Measurements from ENCODE around the gene KCNJ9. TPM values are rescaled to one million over a fixed set of nuclear protein-coding genes. Genes with fewer than 3 reads are reported as not detected.

KCNJ9 gene
- total and polyA plus RNA-seq, 4 donors: not detected

DNA sequence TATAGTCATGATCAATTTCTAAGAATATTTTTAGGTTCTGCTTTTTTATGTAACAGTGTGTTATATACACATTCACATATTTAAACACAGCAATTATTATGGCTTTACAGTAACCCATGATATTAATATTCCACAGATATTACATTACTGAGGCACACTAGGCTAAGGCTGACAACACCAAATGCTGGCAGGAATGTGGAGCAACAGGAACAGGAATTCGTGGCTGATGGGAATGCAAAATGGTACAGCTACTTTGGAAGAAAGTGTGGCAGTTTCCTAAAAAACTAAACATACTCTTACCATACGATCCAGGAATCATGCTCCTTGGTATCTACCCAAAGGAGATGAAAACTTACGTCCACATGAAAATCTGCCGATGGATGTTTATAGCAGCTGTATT lies 1.9 kb upstream of the KCNJ9 start:
- no peaks in the 10 kb centered on the region for H3K9me3 ChIP-seq (ENCODE audit: control insufficient read depth in 4 of 4, insufficient read depth in 3 of 4, low read length in 3 of 4)
- ATAC-seq (ENCODE audit: insufficient read depth, low FRiP score) (no peak), DNase-seq (no peak)
- H3K27me3 ChIP-seq (ENCODE audit: control insufficient read depth in 3 of 3, insufficient read depth in 3 of 3, low read length in 2 of 3): peaks cover 0 to 78% (median 47%) of the 10 kb centered on the region in 3 donors
- peaks cover 0 to 6% (median 0%) of the 10 kb centered on the region in 5 donors for H3K4me1 ChIP-seq (ENCODE audit: control insufficient read depth in 5 of 5, insufficient read depth in 5 of 5, low read length in 5 of 5)
- 68 to 78% methylated on average over 4 of the region's 4 CpGs for WGBS, 2 donors
- H3K4me3 ChIP-seq: no peak overlapping the region
- H3K9ac ChIP-seq (ENCODE audit: insufficient read depth in 1 of 2, low read length in 2 of 2): no peak overlapping the region
- no peaks in the 10 kb centered on the region for H3K36me3 ChIP-seq (ENCODE audit: control insufficient read depth in 4 of 4, insufficient read depth in 4 of 4, low read length in 4 of 4)
- TF ChIP-seq, protein P1, sequence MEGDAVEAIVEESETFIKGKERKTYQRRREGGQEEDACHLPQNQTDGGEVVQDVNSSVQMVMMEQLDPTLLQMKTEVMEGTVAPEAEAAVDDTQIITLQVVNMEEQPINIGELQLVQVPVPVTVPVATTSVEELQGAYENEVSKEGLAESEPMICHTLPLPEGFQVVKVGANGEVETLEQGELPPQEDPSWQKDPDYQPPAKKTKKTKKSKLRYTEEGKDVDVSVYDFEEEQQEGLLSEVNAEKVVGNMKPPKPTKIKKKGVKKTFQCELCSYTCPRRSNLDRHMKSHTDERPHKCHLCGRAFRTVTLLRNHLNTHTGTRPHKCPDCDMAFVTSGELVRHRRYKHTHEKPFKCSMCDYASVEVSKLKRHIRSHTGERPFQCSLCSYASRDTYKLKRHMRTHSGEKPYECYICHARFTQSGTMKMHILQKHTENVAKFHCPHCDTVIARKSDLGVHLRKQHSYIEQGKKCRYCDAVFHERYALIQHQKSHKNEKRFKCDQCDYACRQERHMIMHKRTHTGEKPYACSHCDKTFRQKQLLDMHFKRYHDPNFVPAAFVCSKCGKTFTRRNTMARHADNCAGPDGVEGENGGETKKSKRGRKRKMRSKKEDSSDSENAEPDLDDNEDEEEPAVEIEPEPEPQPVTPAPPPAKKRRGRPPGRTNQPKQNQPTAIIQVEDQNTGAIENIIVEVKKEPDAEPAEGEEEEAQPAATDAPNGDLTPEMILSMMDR (IDR thresholded peaks at IDR 0.05; ENCODE audit: control extremely low read depth, extremely low read depth): no peak
- H3K27ac ChIP-seq (ENCODE audit: low read depth in 1 of 2, low read length in 1 of 2): no peak overlapping the region

DNA sequence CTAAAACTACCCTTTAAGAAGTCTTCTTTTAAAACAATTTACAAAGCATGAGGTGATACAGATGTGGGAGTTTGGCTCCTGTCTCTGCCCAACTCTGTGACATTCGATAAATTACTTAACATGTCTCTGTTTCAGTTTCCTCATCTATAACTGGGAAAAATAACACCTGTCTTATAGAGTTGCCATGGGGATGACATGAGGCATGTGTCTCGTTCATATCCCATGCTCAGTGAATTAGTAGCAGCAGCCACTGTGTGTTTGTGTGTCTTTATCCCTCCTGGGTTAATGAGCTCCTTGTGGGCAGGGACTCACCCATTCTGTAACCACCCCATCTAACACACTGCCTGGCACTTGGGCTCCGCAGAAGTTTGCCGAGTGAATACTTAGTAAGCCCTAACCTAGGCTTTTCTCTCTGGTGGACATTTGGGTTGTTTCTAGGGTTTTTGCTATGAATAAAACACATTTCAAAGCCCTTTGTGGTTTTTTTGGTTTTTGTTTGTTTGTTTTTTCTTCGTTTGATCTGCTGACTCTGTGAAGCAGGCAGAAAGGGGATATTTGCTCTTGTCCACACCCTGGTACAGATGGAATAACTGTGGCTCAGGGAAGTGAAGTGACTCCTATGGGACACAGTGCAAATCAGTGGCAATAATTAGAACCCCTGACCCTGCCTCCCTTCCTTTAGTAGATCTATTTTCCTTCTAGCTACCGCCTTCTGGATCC lies 797 bp upstream of the KCNJ9 start:
- Histone ChIP-seq H3K9me3 (ENCODE audit: control insufficient read depth in 4 of 4, insufficient read depth in 3 of 4, low read length in 3 of 4) (no peaks in the 10 kb centered on the region), H3K9ac (ENCODE audit: insufficient read depth in 1 of 2, low read length in 2 of 2) (no peak overlapping the region), H3K27me3 (ENCODE audit: control insufficient read depth in 3 of 3, insufficient read depth in 3 of 3, low read length in 2 of 3) (peaks cover 0 to 71% (median 47%) of the 10 kb centered on the region in 3 donors), H3K4me1 (ENCODE audit: control insufficient read depth in 5 of 5, insufficient read depth in 5 of 5, low read length in 5 of 5) (peaks cover 0 to 6% (median 0%) of the 10 kb centered on the region in 5 donors), H3K4me3 (no peak overlapping the region), H3K27ac (ENCODE audit: low read depth in 1 of 2, low read length in 1 of 2) (no peak overlapping the region), H3K36me3 (ENCODE audit: control insufficient read depth in 4 of 4, insufficient read depth in 4 of 4, low read length in 4 of 4) (no peaks in the 10 kb centered on the region)
- DNase-seq: no peak
- TF ChIP-seq, protein P1 (IDR thresholded peaks at IDR 0.05; ENCODE audit: control extremely low read depth, extremely low read depth): no peak
- no peak for ATAC-seq (ENCODE audit: insufficient read depth, low FRiP score)
- 54 to 66% methylated on average over 6 of the region's 6 CpGs for WGBS, 2 donors

DNA sequence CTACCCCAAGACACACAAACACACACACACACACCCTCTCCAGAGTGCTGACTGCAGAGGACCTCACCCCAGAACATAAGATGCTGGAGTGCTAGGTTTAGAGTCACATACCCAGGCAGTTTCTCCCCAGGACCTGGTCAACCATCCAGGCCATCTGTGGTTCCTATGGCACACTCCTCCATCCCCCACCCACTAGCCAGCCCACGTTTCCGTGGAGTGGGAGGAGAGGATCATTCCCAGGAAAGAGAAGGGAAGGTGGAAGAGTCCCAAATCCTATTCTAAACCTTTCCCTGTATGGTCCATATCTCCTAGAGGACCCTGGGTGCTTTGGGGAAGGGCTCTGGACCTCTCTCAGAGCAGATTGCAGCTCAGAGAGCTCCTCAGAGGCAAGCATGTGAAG lies 1.1 kb downstream of the KCNJ9 start:
- DNase-seq: no peak
- no peak for ATAC-seq (ENCODE audit: insufficient read depth, low FRiP score)
- no peak overlapping the region for H3K27ac ChIP-seq (ENCODE audit: low read depth in 1 of 2, low read length in 1 of 2)
- TF ChIP-seq, protein P1 (IDR thresholded peaks at IDR 0.05; ENCODE audit: control extremely low read depth, extremely low read depth): no peak
- peaks cover 0 to 6% (median 0%) of the 10 kb centered on the region in 5 donors for H3K4me1 ChIP-seq (ENCODE audit: control insufficient read depth in 5 of 5, insufficient read depth in 5 of 5, low read length in 5 of 5)
- peaks cover 0 to 62% (median 43%) of the 10 kb centered on the region in 3 donors for H3K27me3 ChIP-seq (ENCODE audit: control insufficient read depth in 3 of 3, insufficient read depth in 3 of 3, low read length in 2 of 3)
- H3K9me3 ChIP-seq (ENCODE audit: control insufficient read depth in 4 of 4, insufficient read depth in 3 of 4, low read length in 3 of 4): no peaks in the 10 kb centered on the region
- no peak overlapping the region for H3K9ac ChIP-seq (ENCODE audit: insufficient read depth in 1 of 2, low read length in 2 of 2)
- WGBS, 2 donors: 54 to 71% methylated on average over 2 of the region's 2 CpGs
- no peak overlapping the region for H3K4me3 ChIP-seq
- peaks cover 0 to 3% (median 0%) of the 10 kb centered on the region in 4 donors for H3K36me3 ChIP-seq (ENCODE audit: control insufficient read depth in 4 of 4, insufficient read depth in 4 of 4, low read length in 4 of 4)
